ENCODE data around the gene CHST11.

- TF ChIP-seq CTCF (tag by site-specific recombination; IDR thresholded peaks at IDR 0.05), result no peak
- TF ChIP-seq ZNF121 (tag by site-specific recombination; IDR thresholded peaks at IDR 0.05), result no peak
- TF ChIP-seq ZNF324 (tag by site-specific recombination; IDR thresholded peaks at IDR 0.05), result no peak
- TF ChIP-seq MYNN (tag by site-specific recombination; IDR thresholded peaks at IDR 0.05; ENCODE audit: borderline replicate concordance), result no peak
- no peak for TF ChIP-seq ZNF302 (tag by site-specific recombination; IDR thresholded peaks at IDR 0.05; ENCODE audit: low read depth)
- TF ChIP-seq OVOL3 (tag by site-specific recombination; IDR thresholded peaks at IDR 0.05), result no peak
- TF ChIP-seq ZIC2 (tag by site-specific recombination; IDR thresholded peaks at IDR 0.05), result no peak
- no peak for TF ChIP-seq ZNF776 (tag by site-specific recombination; IDR thresholded peaks at IDR 0.05; ENCODE audit: borderline replicate concordance)
- TF ChIP-seq TCF7L2 (IDR thresholded peaks at IDR 0.05; ENCODE audit: borderline replicate concordance, low read depth, low read length), result no peak
- TF ChIP-seq ZNF571 (tag by site-specific recombination; IDR thresholded peaks at IDR 0.05), result no peak
- TF ChIP-seq ZNF792 (tag by site-specific recombination; IDR thresholded peaks at IDR 0.05), result no peak
- 0 out of 2 replicates have a peak, but pooled peaks have one; percentile 29 for TF ChIP-seq KLF16 (tag by site-specific recombination; IDR thresholded peaks at IDR 0.05)
- TF ChIP-seq, protein P1, sequence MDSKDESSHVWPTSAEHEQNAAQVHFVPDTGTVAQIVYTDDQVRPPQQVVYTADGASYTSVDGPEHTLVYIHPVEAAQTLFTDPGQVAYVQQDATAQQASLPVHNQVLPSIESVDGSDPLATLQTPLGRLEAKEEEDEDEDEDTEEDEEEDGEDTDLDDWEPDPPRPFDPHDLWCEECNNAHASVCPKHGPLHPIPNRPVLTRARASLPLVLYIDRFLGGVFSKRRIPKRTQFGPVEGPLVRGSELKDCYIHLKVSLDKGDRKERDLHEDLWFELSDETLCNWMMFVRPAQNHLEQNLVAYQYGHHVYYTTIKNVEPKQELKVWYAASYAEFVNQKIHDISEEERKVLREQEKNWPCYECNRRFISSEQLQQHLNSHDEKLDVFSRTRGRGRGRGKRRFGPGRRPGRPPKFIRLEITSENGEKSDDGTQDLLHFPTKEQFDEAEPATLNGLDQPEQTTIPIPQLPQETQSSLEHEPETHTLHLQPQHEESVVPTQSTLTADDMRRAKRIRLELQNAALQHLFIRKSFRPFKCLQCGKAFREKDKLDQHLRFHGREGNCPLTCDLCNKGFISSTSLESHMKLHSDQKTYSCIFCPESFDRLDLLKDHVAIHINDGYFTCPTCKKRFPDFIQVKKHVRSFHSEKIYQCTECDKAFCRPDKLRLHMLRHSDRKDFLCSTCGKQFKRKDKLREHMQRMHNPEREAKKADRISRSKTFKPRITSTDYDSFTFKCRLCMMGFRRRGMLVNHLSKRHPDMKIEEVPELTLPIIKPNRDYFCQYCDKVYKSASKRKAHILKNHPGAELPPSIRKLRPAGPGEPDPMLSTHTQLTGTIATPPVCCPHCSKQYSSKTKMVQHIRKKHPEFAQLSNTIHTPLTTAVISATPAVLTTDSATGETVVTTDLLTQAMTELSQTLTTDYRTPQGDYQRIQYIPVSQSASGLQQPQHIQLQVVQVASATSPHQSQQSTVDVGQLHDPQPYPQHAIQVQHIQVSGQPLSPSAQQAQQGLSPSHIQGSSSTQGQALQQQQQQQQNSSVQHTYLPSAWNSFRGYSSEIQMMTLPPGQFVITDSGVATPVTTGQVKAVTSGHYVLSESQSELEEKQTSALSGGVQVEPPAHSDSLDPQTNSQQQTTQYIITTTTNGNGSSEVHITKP (tag by site-specific recombination; IDR thresholded peaks at IDR 0.05), result no peak
Observed at GRCh38 chr12:104620837-104621531, 164.2 kb downstream of the CHST11 start.

All from HEK293 (cell line).